IPS-NIHi11 (cell line): ENCODE data around the gene THOC1.

Experiments used
- DNase-seq: peaks from one replicate; pipeline ENCODE4 v3.0.0; 2012; ENCODE audit warnings: mixed read lengths, low spot score

Gene THOC1

GRCh38 chr18:285817-286216, 18.0 kb upstream of the THOC1 start:
- no peak for DNase-seq

GRCh38 chr18:275486-275885, 7.6 kb upstream of the THOC1 start:
- DNase-seq: no peak

DNA sequence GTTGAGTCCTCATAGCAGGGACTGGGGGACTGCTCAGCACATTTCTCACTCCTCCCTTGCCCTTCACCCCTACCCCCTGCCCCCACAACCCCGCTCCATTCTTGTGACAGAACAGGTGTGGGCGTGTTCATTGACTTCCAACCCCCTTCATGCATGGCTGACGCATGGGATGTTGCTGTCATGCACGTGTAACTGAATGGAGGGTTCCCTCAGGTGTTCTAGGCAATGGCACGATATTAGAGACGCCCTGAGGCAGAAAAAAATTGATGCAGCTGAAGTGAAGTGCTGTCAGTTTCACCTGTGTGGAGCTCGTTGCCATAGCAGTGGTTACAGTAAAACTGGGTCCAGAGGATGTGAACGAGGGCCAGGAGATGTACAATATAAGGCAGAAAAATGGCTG, 6.5 kb upstream of the THOC1 start:
- no peak for DNase-seq

DNA sequence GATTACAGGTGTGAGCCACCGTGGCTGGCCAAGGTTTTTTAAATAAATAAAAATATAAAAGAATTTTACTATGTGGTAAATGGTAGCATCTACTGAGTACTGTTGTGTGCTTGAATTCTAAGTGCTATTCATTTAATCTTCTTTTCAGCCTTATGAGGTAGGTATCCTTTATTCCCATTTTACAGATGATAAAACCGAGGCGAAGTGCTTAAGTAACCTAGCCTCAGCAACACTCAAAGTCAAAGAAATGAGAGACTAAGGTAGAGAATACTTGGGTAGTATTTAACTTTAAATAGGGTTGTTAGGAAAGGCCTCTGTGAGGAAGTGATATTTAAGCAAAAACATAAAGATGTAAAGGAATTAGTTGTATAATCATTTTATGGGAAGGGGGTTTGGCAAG, 5.7 kb upstream of the THOC1 start:
- no peak for DNase-seq

DNA sequence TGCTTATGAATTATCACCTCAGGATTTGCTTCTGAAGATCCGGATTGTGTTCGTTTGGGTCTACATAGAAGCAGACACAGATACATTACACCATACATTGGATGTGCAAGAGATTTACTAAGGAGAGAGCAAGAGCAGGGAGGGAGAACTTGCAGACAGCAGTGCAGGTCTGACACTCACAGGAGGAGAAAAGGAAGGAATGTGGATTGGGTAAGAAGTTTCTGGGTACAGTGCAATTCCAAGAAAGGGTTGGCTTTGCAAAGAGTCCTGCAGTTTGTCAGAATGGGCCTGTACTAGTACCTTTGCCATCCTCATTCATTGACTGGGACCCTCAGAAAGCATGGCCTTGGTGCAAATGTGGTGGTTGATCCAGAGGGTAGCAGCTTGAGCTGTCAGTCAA, 4.8 kb upstream of the THOC1 start:
- no peak for DNase-seq

- DNase-seq: no peak
These were observed 1.7 kb upstream of the THOC1 start for GRCh38 chr18:269480-270095.

- no peak for DNase-seq
These were observed 513 bp downstream of the THOC1 start for GRCh38 chr18:267380-267687.

- DNase-seq: no peak
These were observed 6.3 kb downstream of the THOC1 start for GRCh38 chr18:261398-262073.

- no peak for DNase-seq
These were observed 7.3 kb downstream of the THOC1 start for GRCh38 chr18:260547-260946.

GRCh38 chr18:255171-255570, 12.7 kb downstream of the THOC1 start:
- DNase-seq: no peak

DNA sequence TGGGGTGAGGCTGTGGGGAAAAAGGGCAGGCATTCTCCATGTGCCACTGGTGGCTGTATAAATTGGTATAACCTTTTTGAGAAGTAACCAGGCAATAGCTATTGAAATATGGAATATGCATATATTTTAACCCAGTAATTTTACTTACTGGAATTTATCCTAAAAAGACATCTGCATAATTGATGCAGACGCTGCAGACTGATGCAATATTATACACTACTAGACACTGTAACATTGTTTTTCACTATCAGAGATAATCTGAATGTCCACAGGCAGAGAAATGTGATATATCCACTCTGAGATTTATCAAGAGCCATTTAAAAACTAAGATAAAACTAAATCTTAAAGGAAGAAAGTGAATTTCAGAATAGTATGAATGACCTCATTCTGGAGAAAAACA, 14.7 kb downstream of the THOC1 start:
- no peak for DNase-seq

- no peak for DNase-seq
These were observed 16.3 kb downstream of the THOC1 start for GRCh38 chr18:251572-251971.

DNA sequence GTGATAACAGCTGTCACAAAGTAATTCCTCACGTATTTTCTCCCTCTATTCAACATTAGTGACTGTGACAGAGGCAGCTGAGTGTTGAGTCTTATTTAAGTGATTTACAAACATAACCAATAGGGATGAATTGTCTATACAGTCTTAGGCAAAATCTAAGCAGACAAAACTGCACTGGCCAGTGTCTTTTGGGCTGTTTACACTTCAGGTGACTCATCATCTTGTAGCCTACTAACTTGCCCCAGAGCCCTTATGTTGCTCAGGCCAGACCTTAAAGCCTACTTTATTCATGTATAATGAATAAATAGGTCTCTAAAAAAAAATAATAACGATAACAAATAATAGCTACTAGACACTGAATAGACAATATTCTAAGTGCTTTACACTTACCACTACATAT, 17.2 kb downstream of the THOC1 start:
- DNase-seq: no peak

DNA sequence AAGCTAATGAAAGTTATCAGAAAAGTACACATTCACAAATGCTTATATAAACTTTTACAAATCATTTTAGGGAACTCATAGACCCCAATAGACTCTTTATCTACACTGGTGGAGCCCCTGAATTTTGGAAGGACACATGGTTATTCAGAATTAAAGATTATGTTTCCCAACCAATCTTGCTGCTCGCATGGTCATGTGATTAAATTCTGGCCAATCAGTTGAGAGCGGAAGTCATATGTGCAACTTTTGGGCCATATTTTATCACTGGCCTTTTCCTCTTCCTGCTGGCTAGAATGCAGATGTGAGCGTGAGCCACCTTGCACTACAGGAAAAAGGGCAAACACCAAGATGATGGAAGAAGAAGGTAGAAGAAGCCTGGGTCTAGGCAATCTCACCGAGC, 19.8 kb downstream of the THOC1 start:
- DNase-seq: no peak

DNA sequence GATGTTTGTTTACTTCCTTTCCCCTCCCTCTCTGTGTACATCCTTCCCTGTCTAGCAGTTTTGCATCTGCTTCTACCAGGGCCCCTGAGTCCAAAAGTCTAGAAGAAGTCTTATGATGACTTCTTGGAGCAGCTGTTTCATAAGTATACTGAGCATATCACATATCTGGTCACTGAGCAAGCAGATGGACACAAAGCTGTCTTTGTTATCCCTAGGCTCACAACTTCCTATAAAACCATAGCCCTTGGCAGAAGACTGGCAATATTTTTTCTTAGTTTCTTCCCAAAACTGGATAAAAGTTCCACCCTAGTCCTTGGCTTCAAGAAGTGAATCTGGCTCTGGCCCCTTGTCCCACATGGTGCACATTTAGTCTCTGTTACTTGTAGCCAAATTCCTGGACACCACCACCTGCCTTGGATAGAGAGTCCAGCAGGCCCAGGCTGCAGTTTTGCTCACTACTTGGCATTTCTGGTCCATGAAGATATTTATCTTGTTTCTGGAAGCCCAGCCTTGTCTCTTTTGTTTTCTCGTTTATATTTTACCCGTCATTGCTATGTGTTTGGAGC, 22.5 kb downstream of the THOC1 start:
- DNase-seq: no peak

DNA sequence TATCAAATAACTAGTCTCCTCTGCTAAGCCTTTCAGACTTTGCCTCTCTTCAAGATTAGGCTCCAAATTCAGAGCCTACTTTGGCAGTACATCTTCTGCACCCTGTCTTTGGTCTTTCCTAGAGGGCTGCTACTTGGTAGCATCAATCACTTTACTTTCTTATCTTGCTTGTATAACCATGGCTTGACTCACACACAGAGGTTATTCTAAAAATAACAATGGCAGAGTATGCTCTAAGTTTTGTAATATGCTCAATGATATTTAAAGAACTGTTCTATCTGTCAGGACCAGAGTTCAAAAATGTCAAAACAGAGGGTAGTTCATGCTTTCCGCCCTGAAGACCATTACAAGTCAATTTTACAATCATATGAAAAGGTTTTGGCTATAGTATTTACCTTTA, 27.7 kb downstream of the THOC1 start:
- DNase-seq: no peak

- no peak for DNase-seq
These were observed 36.3 kb downstream of the THOC1 start for GRCh38 chr18:231563-231962.

DNA sequence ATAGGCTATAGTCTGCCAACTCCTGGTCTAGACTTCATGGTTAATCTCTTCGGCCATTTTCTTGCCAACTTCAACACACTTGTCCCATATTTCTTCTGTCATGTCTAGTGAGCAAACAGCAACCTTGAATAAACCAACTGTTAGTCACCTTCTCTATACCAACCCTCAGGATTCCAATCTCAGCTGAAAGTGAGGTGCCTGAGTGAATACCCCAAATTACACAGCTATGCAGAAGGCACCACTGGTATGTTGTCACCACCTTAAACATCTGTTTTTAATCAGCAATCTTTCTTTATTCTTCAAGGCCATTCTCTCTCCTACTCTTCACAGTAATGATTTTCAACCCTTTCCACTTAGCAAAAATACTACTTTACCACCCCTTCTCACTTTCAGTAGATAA, 39.3 kb downstream of the THOC1 start:
- DNase-seq: no peak

- DNase-seq: no peak
These were observed 39.9 kb downstream of the THOC1 start for GRCh38 chr18:227902-228301.

DNA sequence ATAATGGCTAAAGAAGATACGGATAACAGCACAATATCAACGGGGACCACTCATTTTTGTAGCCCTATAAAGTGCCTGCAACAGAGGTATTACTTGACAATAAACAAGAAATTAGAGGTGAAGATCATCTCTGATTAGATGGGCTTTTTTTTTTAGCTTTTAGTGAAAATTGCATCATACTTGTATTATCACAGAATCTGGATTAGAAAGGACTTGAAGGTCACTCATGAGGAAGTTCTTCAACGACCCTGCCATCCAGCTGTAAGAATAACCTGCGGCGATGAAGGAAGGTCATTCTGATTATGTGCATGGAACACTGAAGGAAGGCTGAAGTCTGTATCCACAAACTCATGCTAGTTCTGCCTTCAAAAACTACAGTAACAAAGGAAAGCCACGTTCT, 40.5 kb downstream of the THOC1 start:
- DNase-seq: no peak

DNA sequence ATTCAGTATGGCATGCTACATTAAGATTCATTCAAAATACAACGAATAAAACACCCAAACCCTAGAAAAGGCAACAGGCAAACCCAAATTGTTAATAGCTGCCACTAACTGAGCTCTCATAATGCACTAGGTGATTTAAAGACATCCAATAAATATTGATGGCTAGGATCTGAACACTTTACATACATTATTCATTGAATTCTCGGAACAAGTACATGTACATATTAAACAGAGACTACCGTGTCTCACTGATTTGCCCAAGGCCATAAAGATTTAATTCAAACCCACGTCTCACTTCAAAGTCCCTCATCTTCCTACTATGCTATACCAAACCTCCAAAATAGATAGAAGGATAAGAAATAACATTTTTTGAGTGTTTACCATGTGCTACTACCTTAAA, 42.1 kb downstream of the THOC1 start:
- DNase-seq: no peak

GRCh38 chr18:220708-221107, 47.1 kb downstream of the THOC1 start:
- DNase-seq: no peak

DNA sequence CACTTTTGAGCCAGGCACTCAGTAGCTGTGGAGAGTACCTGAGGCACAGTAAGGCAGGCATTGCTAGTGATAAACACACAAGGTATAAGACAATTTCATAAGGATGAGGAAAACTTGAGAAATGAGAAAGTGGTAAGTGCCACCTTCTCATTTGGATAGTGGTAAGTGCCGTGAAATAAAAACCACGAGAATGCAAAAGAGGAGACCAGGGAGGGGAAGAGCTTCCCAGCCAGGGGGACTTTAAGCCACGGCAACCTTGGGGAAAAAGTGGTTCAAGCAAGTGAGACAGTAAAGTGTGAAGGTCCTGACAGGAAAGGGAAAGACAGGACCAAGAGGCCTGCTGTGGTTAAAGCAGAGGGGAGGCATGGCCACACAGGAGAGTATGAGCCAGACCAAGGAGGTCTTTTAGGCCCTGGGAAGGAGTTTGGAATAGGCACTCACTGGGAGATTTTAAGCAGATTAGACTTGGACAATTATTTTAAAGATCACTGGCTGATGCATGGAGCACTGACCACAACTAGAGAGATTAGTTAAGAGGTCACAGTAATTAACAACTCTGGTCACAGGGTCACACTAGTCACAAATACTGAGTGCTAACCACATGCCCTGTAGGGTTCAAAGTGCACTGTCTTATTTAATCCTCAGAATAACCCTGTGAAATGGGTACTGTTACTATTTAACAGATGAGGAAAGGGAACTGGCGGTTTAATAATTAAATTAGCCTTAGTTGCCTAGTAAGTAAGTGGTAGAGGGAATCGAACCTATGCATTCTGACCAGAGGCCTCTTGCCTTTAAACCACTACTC, 50.1 kb downstream of the THOC1 start:
- DNase-seq: no peak
